Neuronal stem cell (in vitro differentiated cells): ENCODE data around the gene MDK.

Experiments used
- DNase-seq: peaks from one replicate; pipeline ENCODE4 v3.0.0-alpha.2; 2013; ENCODE audit warnings: low spot score
- H2AFZ ChIP-seq: one replicate; pipeline ENCODE4 v1.6.1; 2013; ENCODE audit warnings: mild to moderate bottlenecking, low read length, inconsistent platforms
- H2AK5ac ChIP-seq: 2 replicates; pipeline ENCODE4 v1.6.1; 2013; ENCODE audit warnings: low read depth, mild to moderate bottlenecking, inconsistent platforms, low read length, moderate library complexity, mixed read lengths
- H2BK120ac ChIP-seq: 2 replicates; pipeline ENCODE4 v1.6.1; 2013; ENCODE audit warnings: low read depth, mild to moderate bottlenecking, inconsistent platforms, low read length, moderate library complexity, mixed read lengths
- H2BK12ac ChIP-seq: one replicate; pipeline ENCODE4 v1.6.1; 2013; ENCODE audit warnings: low read length, inconsistent platforms
- H2BK15ac ChIP-seq: 2 replicates; pipeline ENCODE4 v1.6.1; 2013; ENCODE audit warnings: mild to moderate bottlenecking, low read length, inconsistent platforms, mixed read lengths
- H2BK5ac ChIP-seq: one replicate; pipeline ENCODE4 v1.6.1; 2013; ENCODE audit warnings: inconsistent platforms, mild to moderate bottlenecking, low read length, moderate library complexity
- H3K14ac ChIP-seq: one replicate; pipeline ENCODE4 v1.6.1; 2013; ENCODE audit warnings: low read length, inconsistent platforms
- H3K18ac ChIP-seq: 2 replicates; pipeline ENCODE4 v1.6.1; 2013; ENCODE audit warnings: low read length, inconsistent platforms
- H3K23ac ChIP-seq: 2 replicates; pipeline ENCODE4 v1.6.1; 2013; ENCODE audit warnings: low read depth, mild to moderate bottlenecking, mixed read lengths, low read length, inconsistent platforms; ENCODE audit not compliant: poor library complexity
- H3K27ac ChIP-seq: replicated peaks from 3 replicates; pipeline ENCODE4 v1.5.1; 2013; ENCODE audit warnings: low read length, inconsistent platforms
- H3K27me3 ChIP-seq, 3 experiments: 2 replicates each; pipeline ENCODE4 v1.6.1; 2013; ENCODE audit warnings: low read length in 3 of 3, mild to moderate bottlenecking in 2 of 3, inconsistent platforms in 1 of 3, low read depth in 1 of 3, mixed read lengths in 1 of 3, moderate library complexity in 1 of 3; ENCODE audit not compliant: control insufficient read depth in 3 of 3, insufficient read depth in 3 of 3
- H3K36me3 ChIP-seq, 2 donors: replicated peaks in 1 of 2; 2 replicates each; pipeline ENCODE4 v1.6.1; 2013; ENCODE audit warnings: low read length in 2 of 2; ENCODE audit not compliant: control insufficient read depth in 2 of 2, insufficient read depth in 2 of 2
- H3K4ac ChIP-seq: 2 replicates; pipeline ENCODE4 v1.6.1; 2013; ENCODE audit warnings: inconsistent platforms, mild to moderate bottlenecking, low read length, moderate library complexity
- H3K4me1 ChIP-seq, 2 donors: 1 replicate in 1 of 2; 2 replicates in 1 of 2; pipeline ENCODE4 v1.6.1; 2013; ENCODE audit warnings: low read length in 2 of 2, low read depth in 1 of 2; ENCODE audit not compliant: control insufficient read depth in 2 of 2, insufficient read depth in 1 of 2
- H3K4me2 ChIP-seq: one replicate; pipeline ENCODE4 v1.6.1; 2013; ENCODE audit warnings: mild to moderate bottlenecking, low read length, inconsistent platforms; ENCODE audit not compliant: insufficient read depth, poor library complexity, severe bottlenecking
- H3K4me3 ChIP-seq, 2 donors: 2 replicates each; pipeline ENCODE4 v1.5.1; 2013; ENCODE audit warnings: low read length in 2 of 2, mild to moderate bottlenecking in 2 of 2, inconsistent platforms in 1 of 2, moderate library complexity in 1 of 2
- H3K79me1 ChIP-seq: one replicate; pipeline ENCODE4 v1.6.1; 2013; ENCODE audit warnings: low read depth, mild to moderate bottlenecking, inconsistent platforms, low read length, moderate library complexity
- H3K9ac ChIP-seq: one replicate; pipeline ENCODE4 v1.6.1; 2013; ENCODE audit warnings: mild to moderate bottlenecking, low read depth, low read length, inconsistent platforms; ENCODE audit not compliant: poor library complexity
- H3K9me3 ChIP-seq, 2 donors: replicated peaks in 1 of 2; 2 replicates each; pipeline versions ENCODE3 to v1.6.1; 2013; ENCODE audit warnings: low read length in 2 of 2, mild to moderate bottlenecking in 2 of 2, inconsistent platforms in 1 of 2, low read depth in 1 of 2, mixed read lengths in 1 of 2, moderate library complexity in 1 of 2; ENCODE audit not compliant: control insufficient read depth in 2 of 2, insufficient read depth in 1 of 2
- H4K8ac ChIP-seq: one replicate; pipeline ENCODE4 v1.6.1; 2013; ENCODE audit warnings: low read depth, mild to moderate bottlenecking, inconsistent platforms, low read length, moderate library complexity
- H4K91ac ChIP-seq: one replicate; pipeline ENCODE4 v1.6.1; 2013; ENCODE audit warnings: low read length, low read depth, mild to moderate bottlenecking, inconsistent platforms; ENCODE audit not compliant: poor library complexity
- WGBS, 2 donors: extraction: QIAGEN DNeasy Blood & Tissue Kit; methylation state at CpG; one replicate each; pipeline ENCODE4 v1.1.7; 2013; ENCODE audit warnings: missing lambda C conversion rate in 2 of 2, mixed read lengths in 1 of 2; ENCODE audit not compliant: insufficient read length in 2 of 2, insufficient replicate concordance in 1 of 2; ENCODE audit errors: extremely low coverage in 2 of 2; 5-methylcytosine and 5-hydroxymethylcytosine counted together

Gene MDK

DNA sequence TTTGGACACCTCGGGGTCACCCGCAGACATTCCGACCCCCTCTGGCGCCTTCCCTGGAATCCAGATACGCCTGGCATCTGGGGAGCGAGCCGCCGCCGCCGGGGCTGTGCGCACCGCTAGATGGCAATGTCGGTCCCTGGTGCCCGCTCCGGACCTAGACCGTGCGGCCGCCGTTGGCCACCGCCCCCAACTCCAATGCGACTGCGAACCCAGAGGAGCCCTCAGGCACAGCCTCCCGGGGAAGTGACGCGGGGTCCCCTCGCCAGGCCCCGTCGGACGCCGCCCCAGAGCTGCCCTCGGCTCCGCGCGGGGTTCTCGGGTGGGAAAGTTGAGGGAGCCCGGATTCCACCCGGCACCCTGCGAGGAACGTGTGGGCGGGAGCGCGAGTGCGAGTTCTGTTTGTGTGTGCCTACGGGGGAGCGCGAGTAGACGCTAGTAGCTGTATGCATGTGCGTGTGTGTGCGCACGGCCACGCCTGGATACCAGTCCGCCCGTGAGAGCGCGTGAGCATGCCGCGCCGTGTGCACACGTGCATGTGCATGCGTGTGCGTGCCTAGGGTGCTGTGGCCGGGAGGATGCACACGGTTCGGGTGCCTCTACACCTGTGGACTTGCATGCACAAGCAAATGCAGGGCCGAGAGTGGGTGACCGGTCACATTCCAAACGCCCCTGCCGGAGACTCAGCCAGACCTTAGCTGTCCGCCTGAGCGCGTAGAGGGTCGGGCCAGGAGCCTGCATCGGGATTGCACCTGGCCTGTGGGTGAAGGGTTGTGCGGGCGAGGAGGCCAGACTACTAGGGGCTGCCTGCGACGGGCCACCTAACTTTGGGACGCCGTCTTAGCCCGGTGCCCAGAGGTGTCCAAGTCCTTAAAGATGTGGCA lies 8.2 kb downstream of the MDK start:
- Histone ChIP-seq H3K18ac (peak overlapping the region; percentile 93), H3K9ac (peak overlapping the region; percentile 90), H3K4me2 (peak overlapping the region; percentile 96), H3K27me3 (peaks cover 19 to 59% (median 50%) of the 10 kb centered on the region in 3 experiments), H2BK15ac (peak overlapping the region; percentile 49), H3K79me1 (no peaks in the 10 kb centered on the region), H2BK12ac (peak overlapping the region; percentile 99), H3K4ac (peak overlapping the region; percentile 37), H2AK5ac (no peak overlapping the region), H2AFZ (peak overlapping the region; percentile 92), H3K4me3 (peak overlapping the region; percentile 41 to 77), H3K36me3 (no peaks in the 10 kb centered on the region), H3K23ac (peak overlapping the region; percentile 99), H3K14ac (peak overlapping the region; percentile 97), H3K9me3 (peaks cover 0 to 3% of the 10 kb centered on the region in 2 donors), H3K27ac (no peak overlapping the region), H3K4me1 (peaks cover 12 to 26% of the 10 kb centered on the region in 2 donors), H2BK120ac (no peak overlapping the region), H4K91ac (peak overlapping the region; percentile 95), H2BK5ac (peak overlapping the region; percentile 75), H4K8ac (peak overlapping the region; percentile 82)
- no CpG with 5 or more reads among the region's 80 CpGs for WGBS, 2 donors
- peak; percentile 79 for DNase-seq

DNA sequence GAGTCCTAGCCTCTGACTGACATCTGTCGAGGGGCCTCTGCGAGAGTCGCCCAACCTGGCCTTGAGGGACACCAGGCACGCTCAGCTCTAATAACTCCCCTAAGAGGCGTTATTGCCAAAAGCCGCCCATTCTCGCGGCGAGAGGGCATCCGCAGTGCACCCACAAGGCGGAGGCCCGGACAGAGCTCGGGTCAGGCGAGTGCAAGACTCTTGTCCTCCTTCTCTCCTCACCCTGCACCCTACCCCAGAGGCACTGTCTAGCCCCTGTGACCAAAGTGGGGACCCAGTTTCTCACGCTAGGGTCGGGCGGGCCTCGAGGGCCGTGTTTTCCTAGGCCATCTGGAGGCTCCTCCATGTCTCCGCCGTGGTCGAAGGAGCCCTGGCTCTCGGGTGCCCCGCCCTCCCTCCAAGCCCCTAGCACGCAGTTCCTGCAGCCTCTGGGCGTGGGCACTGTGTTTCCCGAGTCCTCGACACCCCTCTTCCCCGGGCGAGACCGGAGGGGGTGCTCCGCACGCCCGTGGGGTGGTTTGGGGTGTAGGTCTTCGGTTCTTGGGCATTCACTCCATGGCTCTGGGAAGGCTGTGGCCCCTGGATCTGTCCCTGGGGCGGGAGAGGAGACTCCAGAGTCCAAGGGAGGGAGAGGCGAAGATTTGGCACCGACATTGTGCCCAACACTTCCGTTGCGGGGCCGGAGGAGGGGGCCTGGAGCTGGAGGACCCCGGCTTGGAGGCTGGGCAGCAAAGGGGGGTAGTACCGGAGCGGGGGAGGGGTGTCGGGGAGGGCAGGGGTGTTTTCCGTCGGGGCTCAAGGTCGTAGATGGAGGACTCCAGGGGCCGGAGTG lies 9.1 kb downstream of the MDK start:
- Histone ChIP-seq H3K23ac (peak overlapping the region; percentile 99), H4K91ac (no peak overlapping the region), H2BK5ac (peak overlapping the region; percentile 75), H3K79me1 (no peaks in the 10 kb centered on the region), H3K27ac (no peak overlapping the region), H3K9me3 (peaks cover 0 to 3% of the 10 kb centered on the region in 2 donors), H3K27me3 (peaks cover 19 to 59% (median 50%) of the 10 kb centered on the region in 3 experiments), H3K4me2 (peak overlapping the region; percentile 91), H3K4me1 (peaks cover 12 to 26% of the 10 kb centered on the region in 2 donors), H2AK5ac (peak overlapping the region; percentile 81), H4K8ac (no peak overlapping the region), H3K14ac (no peak overlapping the region), H3K4me3 (peak overlapping the region in 1 of 2 donors; percentile 56), H3K18ac (peak overlapping the region; percentile 38), H3K36me3 (no peaks in the 10 kb centered on the region), H2BK15ac (peak overlapping the region; percentile 49), H3K9ac (peak overlapping the region; percentile 60), H2BK12ac (no peak overlapping the region), H3K4ac (no peak overlapping the region), H2BK120ac (no peak overlapping the region), H2AFZ (peak overlapping the region; percentile 38)
- DNase-seq, result no peak
- WGBS, 2 donors, result no CpG with 5 or more reads among the region's 49 CpGs

DNA sequence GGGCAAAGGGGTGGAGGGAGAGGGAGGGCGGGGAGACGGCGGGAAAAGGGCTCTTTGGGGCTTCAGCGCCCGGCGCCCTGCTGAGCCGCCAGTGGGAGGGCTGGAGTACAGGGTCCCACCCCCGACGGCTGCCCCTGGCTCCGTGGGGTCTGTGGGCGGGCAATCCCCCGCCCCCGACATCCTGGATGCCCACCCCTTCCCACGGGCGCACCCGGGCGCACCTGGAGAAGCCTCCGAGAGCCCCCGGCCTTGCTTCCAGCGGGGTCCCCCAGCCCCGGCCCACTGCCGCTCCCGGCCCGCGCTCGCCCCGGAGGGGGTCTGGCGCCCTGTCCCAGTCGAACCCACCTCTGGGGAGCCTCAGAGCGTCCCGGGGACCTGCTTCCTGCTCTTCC lies 9.7 kb downstream of the MDK start:
- no peak for DNase-seq
- no peak overlapping the region for H3K4ac ChIP-seq
- H2AFZ ChIP-seq, result peak overlapping the region; percentile 94
- no peaks in the 10 kb centered on the region for H3K79me1 ChIP-seq
- H2AK5ac ChIP-seq, result peak overlapping the region; percentile 43
- WGBS, 2 donors, result no CpG with 5 or more reads among the region's 31 CpGs
- no peak overlapping the region for H3K23ac ChIP-seq
- H4K8ac ChIP-seq, result no peak overlapping the region
- H3K9ac ChIP-seq, result no peak overlapping the region
- no peak overlapping the region for H2BK120ac ChIP-seq
- peak overlapping the region; percentile 91 for H3K4me2 ChIP-seq
- no peak overlapping the region for H2BK5ac ChIP-seq
- no peak overlapping the region for H3K27ac ChIP-seq
- no peak overlapping the region for H2BK12ac ChIP-seq
- H3K27me3 ChIP-seq, result peaks cover 19 to 59% (median 46%) of the 10 kb centered on the region in 3 experiments
- H3K14ac ChIP-seq, result no peak overlapping the region
- no peak overlapping the region for H2BK15ac ChIP-seq
- H3K18ac ChIP-seq, result peak overlapping the region; percentile 80
- no peak overlapping the region for H4K91ac ChIP-seq
- peak overlapping the region; percentile 52 to 82 for H3K4me3 ChIP-seq
- H3K4me1 ChIP-seq, result peaks cover 12 to 26% of the 10 kb centered on the region in 2 donors
- peaks cover 0 to 5% of the 10 kb centered on the region in 2 donors for H3K36me3 ChIP-seq
- peaks cover 0 to 3% of the 10 kb centered on the region in 2 donors for H3K9me3 ChIP-seq
